GM15510 (cell line): ENCODE data around the gene EPHB1.

Source experiments
- POLR2A ChIP-seq: IDR thresholded peaks from 3 replicates; pipeline ENCODE4 v1.6.1; 2011; ENCODE audit warnings: borderline replicate concordance; ENCODE audit not compliant: insufficient read length; ENCODE audit errors: extremely low read depth

The EPHB1 gene

DNA sequence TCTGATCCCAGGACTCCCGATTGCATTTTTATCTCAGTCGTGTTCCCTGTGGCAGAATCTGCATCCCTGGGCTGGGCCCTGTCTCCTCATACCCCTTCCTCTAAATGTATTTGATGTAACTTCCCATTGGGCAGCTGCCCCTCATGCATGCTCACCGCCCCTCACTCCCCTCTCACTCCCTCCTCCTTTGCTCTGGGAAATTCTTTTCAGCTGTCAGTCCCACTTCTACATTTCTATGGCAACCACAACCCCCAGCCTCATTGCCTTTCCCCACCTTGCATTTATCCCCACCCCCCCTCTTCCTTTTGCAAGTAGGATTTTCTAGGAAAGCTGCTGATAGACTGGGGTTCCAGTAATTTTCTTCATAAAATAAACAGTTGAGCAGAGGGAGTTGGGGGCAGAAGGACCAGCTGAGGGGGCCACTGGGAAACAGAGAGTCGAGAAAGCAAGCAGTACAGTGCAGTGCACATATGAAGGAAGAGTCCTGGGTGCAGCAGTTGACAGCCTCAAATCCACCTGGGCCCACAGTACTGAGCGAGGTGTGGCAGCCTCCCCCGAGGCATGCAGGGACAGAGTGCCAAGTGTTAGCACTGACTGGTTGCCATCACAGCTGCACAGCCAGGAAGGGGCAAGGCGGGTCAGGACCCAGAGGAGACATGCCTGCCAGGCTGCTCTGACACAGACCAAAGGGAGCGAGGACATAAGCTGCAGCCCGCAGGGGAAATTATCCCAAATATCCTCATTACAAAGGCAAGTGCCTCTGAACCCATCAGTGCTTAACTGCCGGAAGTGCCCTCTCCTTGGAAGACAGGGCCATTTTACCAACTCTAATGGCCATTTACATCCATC, 476.3 kb downstream of the EPHB1 start:
- TF ChIP-seq POLR2A, result no peak

GRCh38 chr3:135272026-135272669, 477.1 kb downstream of the EPHB1 start:
- no peak for TF ChIP-seq POLR2A

GRCh38 chr3:135292162-135292561, 497.1 kb downstream of the EPHB1 start:
- TF ChIP-seq POLR2A, result no peak

DNA sequence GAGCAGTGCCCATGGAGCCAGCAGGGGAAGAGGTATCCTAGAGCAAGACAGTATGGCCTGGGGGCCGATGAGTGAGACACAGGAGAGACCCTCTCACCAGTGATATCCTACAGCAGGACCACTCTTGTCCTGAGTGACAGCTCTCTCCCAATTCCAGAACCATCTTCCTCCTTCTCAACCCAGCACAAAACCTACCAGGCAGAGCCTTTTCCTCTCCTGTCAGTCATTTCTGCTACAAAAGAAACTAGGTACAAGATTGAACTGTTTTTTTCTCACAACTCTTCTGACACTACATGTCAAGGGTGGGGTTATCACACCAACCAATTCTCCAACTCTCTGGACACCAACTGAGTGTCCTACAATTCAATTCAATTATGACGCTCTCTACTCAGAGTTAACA, 506.6 kb downstream of the EPHB1 start:
- no peak for TF ChIP-seq POLR2A

GRCh38 chr3:135304378-135304777, 509.3 kb downstream of the EPHB1 start:
- no peak for TF ChIP-seq POLR2A
